DOHH2 (cell line): ENCODE measurements around the gene SNTB2.

Source experiments
- EZH2phosphoT487 ChIP-seq: fragments of 200-600 bp; sonication (generic); IDR thresholded peaks from 2 replicates; pipeline ENCODE4 v1.6.1; 2017; ENCODE audit warnings: borderline replicate concordance, mild to moderate bottlenecking, antibody characterized with exemption, low read length, moderate library complexity, mixed read lengths
- TF ChIP-seq, protein P1 (sequence below): fragments of 200-600 bp; sonication (generic); IDR thresholded peaks from one replicate; pipeline ENCODE4 v1.5.1; 2014; ENCODE audit warnings: antibody characterized with exemption, mild to moderate bottlenecking, low read depth, low read length; ENCODE audit not compliant: poor library complexity, severe bottlenecking

DNA sequence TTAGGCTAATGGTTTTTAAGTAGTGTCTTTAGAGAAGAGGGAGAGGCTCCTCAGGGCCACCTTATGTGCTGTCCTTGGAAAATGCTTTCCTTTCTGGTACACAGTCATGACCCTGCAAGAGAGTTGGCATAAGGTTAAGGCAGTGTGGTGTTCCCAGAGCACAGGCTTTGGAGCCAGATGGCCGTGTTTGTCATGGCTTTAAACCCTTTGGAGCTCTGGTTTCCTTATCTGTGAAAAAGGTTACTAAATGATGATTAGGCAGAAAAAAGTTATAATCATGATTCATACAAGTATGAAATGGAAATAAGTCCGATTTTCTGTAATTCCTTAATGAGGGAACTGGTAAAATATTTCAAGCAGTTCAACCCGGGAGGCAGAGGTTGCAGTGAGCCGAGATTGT lies 41.3 kb upstream of the SNTB2 start:
- TF ChIP-seq, protein P1, sequence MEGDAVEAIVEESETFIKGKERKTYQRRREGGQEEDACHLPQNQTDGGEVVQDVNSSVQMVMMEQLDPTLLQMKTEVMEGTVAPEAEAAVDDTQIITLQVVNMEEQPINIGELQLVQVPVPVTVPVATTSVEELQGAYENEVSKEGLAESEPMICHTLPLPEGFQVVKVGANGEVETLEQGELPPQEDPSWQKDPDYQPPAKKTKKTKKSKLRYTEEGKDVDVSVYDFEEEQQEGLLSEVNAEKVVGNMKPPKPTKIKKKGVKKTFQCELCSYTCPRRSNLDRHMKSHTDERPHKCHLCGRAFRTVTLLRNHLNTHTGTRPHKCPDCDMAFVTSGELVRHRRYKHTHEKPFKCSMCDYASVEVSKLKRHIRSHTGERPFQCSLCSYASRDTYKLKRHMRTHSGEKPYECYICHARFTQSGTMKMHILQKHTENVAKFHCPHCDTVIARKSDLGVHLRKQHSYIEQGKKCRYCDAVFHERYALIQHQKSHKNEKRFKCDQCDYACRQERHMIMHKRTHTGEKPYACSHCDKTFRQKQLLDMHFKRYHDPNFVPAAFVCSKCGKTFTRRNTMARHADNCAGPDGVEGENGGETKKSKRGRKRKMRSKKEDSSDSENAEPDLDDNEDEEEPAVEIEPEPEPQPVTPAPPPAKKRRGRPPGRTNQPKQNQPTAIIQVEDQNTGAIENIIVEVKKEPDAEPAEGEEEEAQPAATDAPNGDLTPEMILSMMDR, result no peak
- TF ChIP-seq EZH2phosphoT487, result no peak
